Mucosa of stomach (tissue), 1 donor: Measurements from ENCODE around the gene CAPS2.

Experiments
- H3K27me3 ChIP-seq: one replicate; pipeline ENCODE4 v1.7.0; 2013; ENCODE audit warnings: mild to moderate bottlenecking, low read length; ENCODE audit not compliant: control insufficient read depth, insufficient read depth
- H3K36me3 ChIP-seq: one replicate; pipeline ENCODE4 v1.7.0; 2013; ENCODE audit warnings: low read length; ENCODE audit not compliant: control insufficient read depth, insufficient read depth
- H3K4me1 ChIP-seq: one replicate; pipeline ENCODE4 v1.7.0; 2013; ENCODE audit warnings: mild to moderate bottlenecking, low read length; ENCODE audit not compliant: control insufficient read depth, insufficient read depth
- H3K4me3 ChIP-seq: one replicate; pipeline ENCODE4 v1.7.0; 2013; ENCODE audit warnings: low read length
- H3K9ac ChIP-seq: one replicate; pipeline ENCODE4 v1.7.0; 2013; ENCODE audit warnings: mild to moderate bottlenecking, low read length, moderate library complexity
- H3K9me3 ChIP-seq: one replicate; pipeline ENCODE4 v1.7.0; 2013; ENCODE audit warnings: mild to moderate bottlenecking, low read length, moderate library complexity; ENCODE audit not compliant: control insufficient read depth
- donor health status: Pancreatic carcinoma.

Gene CAPS2

GRCh38 chr12:75341873-75342272 is 11.7 kb upstream of the CAPS2 start:
- no peaks in the 10 kb centered on the region for H3K36me3 ChIP-seq
- H3K9ac ChIP-seq: no peak overlapping the region
- no peaks in the 10 kb centered on the region for H3K9me3 ChIP-seq
- H3K4me3 ChIP-seq: no peak overlapping the region
- no peaks in the 10 kb centered on the region for H3K4me1 ChIP-seq
- H3K27me3 ChIP-seq: no peaks in the 10 kb centered on the region

GRCh38 chr12:75337905-75338304 is 7.8 kb upstream of the CAPS2 start:
- Histone ChIP-seq H3K36me3 (no peaks in the 10 kb centered on the region), H3K27me3 (no peaks in the 10 kb centered on the region), H3K4me3 (no peak overlapping the region), H3K9me3 (no peaks in the 10 kb centered on the region), H3K4me1 (peaks cover 6% of the 10 kb centered on the region), H3K9ac (no peak overlapping the region)

- Histone ChIP-seq H3K9ac (no peak within 1 kb of the TSS), H3K4me1 (peaks cover 10% of the 10 kb centered on the region)
These were observed 4.4 kb upstream of the CAPS2 start, which contains the start of gene GLIPR1L1 for GRCh38 chr12:75334384-75335030. Gene GLIPR1L1 (plus strand): TSS chr12:75334670. CDS start chr12:75334729, 59 bp downstream.

DNA sequence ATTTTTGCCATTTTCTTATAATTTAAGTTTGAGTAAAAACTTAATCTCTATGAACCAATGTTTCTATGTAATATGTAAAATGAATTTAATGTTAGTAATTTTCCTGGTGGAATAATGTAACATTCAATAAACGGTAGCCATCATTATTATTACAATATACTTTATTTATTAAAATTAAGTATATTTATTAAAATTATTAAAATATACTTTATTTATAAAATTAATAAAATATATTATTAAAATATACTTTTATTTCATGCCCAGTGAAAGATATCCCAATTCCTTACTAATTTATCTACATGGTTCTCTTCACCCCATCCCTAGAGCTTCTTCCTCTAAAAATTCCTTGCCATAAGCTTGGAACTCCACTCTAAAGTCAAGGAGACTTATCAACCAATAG is 2.5 kb downstream of the CAPS2 start:
- Histone ChIP-seq H3K27me3 (no peaks in the 10 kb centered on the region), H3K9ac (no peak overlapping the region), H3K9me3 (no peaks in the 10 kb centered on the region), H3K36me3 (no peaks in the 10 kb centered on the region), H3K4me3 (no peak overlapping the region), H3K4me1 (peaks cover 4% of the 10 kb centered on the region)

More at GRCh38 chr12:75334384-75335030, 4.4 kb upstream of the CAPS2 start, which contains the start of gene GLIPR1L1:
- Histone ChIP-seq H3K9me3 (no peaks in the 10 kb centered on the region), H3K27me3 (no peaks in the 10 kb centered on the region), H3K36me3 (no peaks in the 10 kb centered on the region), H3K4me3 (no peak within 1 kb of the TSS)

DNA sequence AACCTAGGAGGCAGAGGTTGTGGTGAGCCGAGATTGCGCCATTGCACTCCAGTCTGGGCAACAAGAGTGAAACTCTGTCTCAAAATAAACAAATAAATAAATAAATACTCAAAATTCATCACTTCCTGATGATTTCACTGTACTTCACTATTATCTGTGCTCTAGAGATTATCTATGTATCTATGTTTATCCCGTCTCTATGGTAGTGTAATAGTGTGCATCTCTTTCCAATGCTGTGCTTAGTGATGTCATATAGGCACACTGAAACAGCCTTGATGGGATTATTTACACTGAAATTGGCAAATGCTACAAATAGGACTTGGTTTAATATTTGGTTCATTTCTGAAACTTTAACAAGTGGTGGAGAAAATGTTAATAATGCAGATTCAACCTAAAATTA is 6.5 kb downstream of the CAPS2 start:
- Histone ChIP-seq H3K4me1 (no peaks in the 10 kb centered on the region), H3K4me3 (no peak overlapping the region), H3K9ac (no peak overlapping the region), H3K36me3 (no peaks in the 10 kb centered on the region), H3K9me3 (no peaks in the 10 kb centered on the region), H3K27me3 (no peaks in the 10 kb centered on the region)

GRCh38 chr12:75322464-75322863 is 7.7 kb downstream of the CAPS2 start:
- no peaks in the 10 kb centered on the region for H3K36me3 ChIP-seq
- H3K4me3 ChIP-seq: no peak overlapping the region
- H3K27me3 ChIP-seq: no peaks in the 10 kb centered on the region
- H3K9me3 ChIP-seq: no peaks in the 10 kb centered on the region
- no peaks in the 10 kb centered on the region for H3K4me1 ChIP-seq
- H3K9ac ChIP-seq: no peak overlapping the region

DNA sequence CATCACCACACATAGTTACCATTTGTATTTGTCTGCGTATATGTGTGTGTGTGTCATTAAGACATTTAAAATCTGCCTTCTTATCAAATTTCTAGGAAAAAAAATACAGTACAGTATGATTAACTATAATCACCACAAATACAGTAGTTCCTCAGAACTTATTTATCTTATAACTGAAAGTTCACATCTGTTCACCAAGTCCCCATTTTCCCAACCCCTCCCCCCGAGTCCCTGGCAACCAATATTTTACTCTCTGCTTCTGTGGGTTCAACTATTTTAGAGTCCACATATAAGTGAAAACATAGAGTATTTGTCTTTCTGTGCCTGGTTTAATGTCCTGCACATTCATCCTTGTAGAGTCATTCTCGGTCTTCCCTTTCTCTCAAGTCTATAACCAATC is 12.3 kb downstream of the CAPS2 start:
- Histone ChIP-seq H3K36me3 (no peaks in the 10 kb centered on the region), H3K27me3 (no peaks in the 10 kb centered on the region), H3K9me3 (no peaks in the 10 kb centered on the region), H3K4me1 (no peaks in the 10 kb centered on the region), H3K9ac (no peak overlapping the region), H3K4me3 (no peak overlapping the region)

GRCh38 chr12:75315518-75315917 is 14.6 kb downstream of the CAPS2 start:
- Histone ChIP-seq H3K27me3 (no peaks in the 10 kb centered on the region), H3K9ac (no peak overlapping the region), H3K9me3 (no peaks in the 10 kb centered on the region), H3K4me3 (no peak overlapping the region), H3K4me1 (no peaks in the 10 kb centered on the region), H3K36me3 (no peaks in the 10 kb centered on the region)

- Histone ChIP-seq H3K9ac (no peak overlapping the region), H3K27me3 (no peaks in the 10 kb centered on the region)
These were observed 18.8 kb downstream of the CAPS2 start for GRCh38 chr12:75311369-75311768.

GRCh38 chr12:75308279-75308678 is 21.8 kb downstream of the CAPS2 start:
- Histone ChIP-seq H3K36me3 (no peaks in the 10 kb centered on the region), H3K9ac (no peak overlapping the region), H3K27me3 (no peaks in the 10 kb centered on the region), H3K9me3 (no peaks in the 10 kb centered on the region), H3K4me3 (no peak overlapping the region), H3K4me1 (no peaks in the 10 kb centered on the region)

More at GRCh38 chr12:75311369-75311768, 18.8 kb downstream of the CAPS2 start:
- no peaks in the 10 kb centered on the region for H3K9me3 ChIP-seq
- no peaks in the 10 kb centered on the region for H3K4me1 ChIP-seq
- H3K4me3 ChIP-seq: no peak overlapping the region
- no peaks in the 10 kb centered on the region for H3K36me3 ChIP-seq

DNA sequence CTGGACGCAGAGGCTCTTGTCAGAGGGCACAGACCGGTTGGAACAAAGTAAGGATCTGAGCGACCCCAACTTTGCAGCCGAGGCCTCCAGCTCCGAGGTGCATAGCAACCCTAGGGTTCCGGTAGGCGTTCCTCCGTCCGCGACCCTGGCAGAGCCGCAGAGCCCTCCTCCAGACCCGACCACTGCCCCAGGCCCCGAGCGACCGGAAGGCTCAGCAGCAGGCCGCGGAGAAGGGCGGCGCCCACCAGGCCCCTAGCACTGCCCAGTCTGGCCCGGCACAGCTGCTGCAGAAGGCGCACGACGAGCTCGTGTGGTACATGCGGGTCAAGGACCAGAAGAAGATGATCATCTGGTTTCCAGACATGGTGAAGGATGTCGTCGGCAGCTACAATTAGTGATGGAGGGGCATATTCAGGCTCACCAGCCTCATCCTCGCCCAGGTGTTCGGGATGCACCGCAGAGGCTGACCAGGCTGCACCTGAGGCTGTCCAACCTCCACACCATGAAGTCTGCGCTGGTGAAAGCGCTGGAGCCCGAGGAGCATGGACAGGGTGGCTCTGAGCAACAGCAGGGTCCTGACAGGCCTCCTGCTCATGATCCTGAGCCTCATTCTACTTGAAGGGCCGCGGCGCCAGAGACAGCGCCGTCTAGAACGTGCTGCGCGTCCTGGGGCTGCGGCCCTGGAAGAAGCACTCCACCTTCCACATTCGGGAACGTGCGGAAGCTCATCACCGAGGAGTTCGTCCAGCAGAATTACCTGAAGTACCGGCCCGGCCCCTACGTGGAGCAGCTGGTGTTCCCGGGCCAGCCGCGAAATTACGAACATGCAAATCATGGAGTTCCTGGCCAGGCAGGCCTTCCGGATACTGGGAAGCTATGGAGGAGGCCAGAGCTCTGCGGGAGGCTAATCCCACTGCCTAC is 24.5 kb downstream of the CAPS2 start:
- no peaks in the 10 kb centered on the region for H3K4me1 ChIP-seq
- no peak overlapping the region for H3K9ac ChIP-seq
- H3K4me3 ChIP-seq: no peak overlapping the region
- no peaks in the 10 kb centered on the region for H3K9me3 ChIP-seq
- H3K36me3 ChIP-seq: no peaks in the 10 kb centered on the region
- H3K27me3 ChIP-seq: no peaks in the 10 kb centered on the region

- Histone ChIP-seq H3K9me3 (no peaks in the 10 kb centered on the region), H3K9ac (no peak overlapping the region)
These were observed 27.3 kb downstream of the CAPS2 start for GRCh38 chr12:75302781-75303180.

More at GRCh38 chr12:75302781-75303180, 27.3 kb downstream of the CAPS2 start:
- no peaks in the 10 kb centered on the region for H3K27me3 ChIP-seq
- no peaks in the 10 kb centered on the region for H3K36me3 ChIP-seq
- no peak overlapping the region for H3K4me3 ChIP-seq
- H3K4me1 ChIP-seq: no peaks in the 10 kb centered on the region
